Activated CD8-positive, alpha-beta T cell treated with anti-CD3 and anti-CD28 coated beads for 36 hours (primary cell): ENCODE measurements around the gene RPS6KA5. TPM values are rescaled to one million over a fixed set of nuclear protein-coding genes. Genes with fewer than 3 reads are reported as not detected.

Experiments used
- ATAC-seq: fragments of 200-7000 bp; cut with Tn5 transposase; one replicate; pipeline ENCODE4 v1.10.0; 2021; ENCODE audit warnings: mild to moderate bottlenecking, moderate library complexity
- CTCF ChIA-PET: fragments of 350-600 bp; sonication (Branson Sonifier 250); formaldehyde crosslinking; loops from one replicate; lab custom pipeline; 2021; ENCODE audit warnings: antibody characterized with exemption; lab: Charles Lee
- POLR2A ChIA-PET: fragments of 350-600 bp; sonication (Branson Sonifier 250); formaldehyde crosslinking; loops from one replicate; lab custom pipeline; 2021; ENCODE audit warnings: antibody characterized with exemption; lab: Charles Lee
- DNase-seq: peaks from one replicate; pipeline ENCODE4 v3.0.0-alpha.2; 2020
- H3K27ac Mint-ChIP-seq: one replicate; pipeline ENCODE4 v1.8.0; 2021; ENCODE audit warnings: mild to moderate bottlenecking, mixed read lengths
- H3K27me3 Mint-ChIP-seq: one replicate; pipeline ENCODE4 v1.8.0; 2021; ENCODE audit warnings: mixed read lengths
- H3K36me3 Mint-ChIP-seq: one replicate; pipeline ENCODE4 v1.8.0; 2021; ENCODE audit warnings: low read depth, mixed read lengths
- H3K4me1 Mint-ChIP-seq: one replicate; pipeline ENCODE4 v1.8.0; 2021; ENCODE audit warnings: low read depth, mixed read lengths
- H3K4me3 Mint-ChIP-seq: one replicate; pipeline ENCODE4 v1.8.0; 2021; ENCODE audit warnings: mild to moderate bottlenecking, moderate library complexity, mixed read lengths
- H3K9me3 Mint-ChIP-seq: one replicate; pipeline ENCODE4 v1.8.0; 2021; ENCODE audit warnings: mixed read lengths
- CTCF ChIP-seq: fragments of 200-600 bp; IDR thresholded peaks from one replicate; pipeline ENCODE4 v1.8.0; 2022; ENCODE audit warnings: antibody characterized with exemption, mild to moderate bottlenecking
- intact Hi-C: fragments of 100-400 bp; cut with micrococcal nuclease; formaldehyde crosslinking; loops from one replicate; pipeline ENCODE4 v1.10.0; 2022
- total RNA-seq, 2 experiments: library from RNA; stranded (reverse); gene quantifications; one replicate each; pipeline ENCODE4 v1.2.3, GENCODE V29; 2021

RPS6KA5 gene
- total RNA-seq, 2 experiments from 2014 or later = 12.8 to 12.9 TPM

- ATAC-seq (no peak), DNase-seq (no peak)
- Mint-ChIP-seq H3K9me3 (peaks cover 6% of the 10 kb centered on the region), H3K4me3 (no peak overlapping the region), H3K27me3 (no peaks in the 10 kb centered on the region), H3K36me3 (peaks cover 21% of the 10 kb centered on the region), H3K4me1 (peaks cover 41% of the 10 kb centered on the region), H3K27ac (no peak overlapping the region)
- POLR2A ChIA-PET = interaction anchor here (1.2 kb wide), 1 partner anchor 163 kb away, joined by 3 read pairs; no protein-coding TSS in a partner anchor
- CTCF ChIA-PET = interaction anchor here (0.9 to 5.3 kb wide), 4 partner anchors 23 to 213 kb away, joined by 3 to 27 read pairs (median 4); no protein-coding TSS in a partner anchor
- TF ChIP-seq CTCF = no peak
- intact Hi-C loops = loop anchor here (5.0 kb wide), 1 partner anchor 59 kb away; no protein-coding TSS in a partner anchor
These were observed 93.9 kb downstream of the RPS6KA5 start for GRCh38 chr14:90966493-90966892.

- ChIA-PET POLR2A (no interaction called here), CTCF (interaction anchor here (0.9 to 5.3 kb wide), 5 partner anchors 22 to 213 kb away, joined by 3 to 27 read pairs (median 3); partner anchors contain the start of gene DGLUCY)
- H3K4me1 Mint-ChIP-seq = peaks cover 38% of the 10 kb centered on the region
- intact Hi-C loops = loop anchor here (5.0 kb wide), 1 partner anchor 58 kb away; no protein-coding TSS in a partner anchor
- no peaks in the 10 kb centered on the region for H3K27me3 Mint-ChIP-seq
- DNase-seq (no peak), ATAC-seq (no peak)
- H3K27ac Mint-ChIP-seq = no peak overlapping the region
- peaks cover 6% of the 10 kb centered on the region for H3K9me3 Mint-ChIP-seq
- H3K36me3 Mint-ChIP-seq = peaks cover 18% of the 10 kb centered on the region
- TF ChIP-seq CTCF = no peak
- no peak overlapping the region for H3K4me3 Mint-ChIP-seq
These were observed 94.7 kb downstream of the RPS6KA5 start for GRCh38 chr14:90965765-90966164.

- POLR2A ChIA-PET = no interaction called here
- intact Hi-C loops = no loop called here
- TF ChIP-seq CTCF = no peak
- no peak for DNase-seq
- CTCF ChIA-PET = interaction anchor here (1.5 kb wide), 1 partner anchor 11 kb away, joined by 4 read pairs; no protein-coding TSS in a partner anchor
- H3K27me3 Mint-ChIP-seq = no peaks in the 10 kb centered on the region
- peaks cover 23% of the 10 kb centered on the region for H3K36me3 Mint-ChIP-seq
- no peak for ATAC-seq
- no peak overlapping the region for H3K27ac Mint-ChIP-seq
- peaks cover 8% of the 10 kb centered on the region for H3K9me3 Mint-ChIP-seq
- H3K4me3 Mint-ChIP-seq = no peak overlapping the region
- peaks cover 18% of the 10 kb centered on the region for H3K4me1 Mint-ChIP-seq
These were observed 97.1 kb downstream of the RPS6KA5 start for GRCh38 chr14:90963343-90963742.

GRCh38 chr14:90962505-90963109, 97.8 kb downstream of the RPS6KA5 start:
- no peak overlapping the region for H3K4me3 Mint-ChIP-seq
- H3K4me1 Mint-ChIP-seq = peaks cover 12% of the 10 kb centered on the region
- POLR2A ChIA-PET = no interaction called here
- H3K27me3 Mint-ChIP-seq = no peaks in the 10 kb centered on the region
- peaks cover 3% of the 10 kb centered on the region for H3K9me3 Mint-ChIP-seq
- H3K27ac Mint-ChIP-seq = no peak overlapping the region
- no peak for DNase-seq
- no peak for ATAC-seq
- CTCF ChIA-PET = no interaction called here
- TF ChIP-seq CTCF = no peak
- intact Hi-C loops = no loop called here
- peaks cover 20% of the 10 kb centered on the region for H3K36me3 Mint-ChIP-seq

- Mint-ChIP-seq H3K4me1 (peaks cover 10% of the 10 kb centered on the region), H3K27ac (no peak overlapping the region), H3K27me3 (no peaks in the 10 kb centered on the region), H3K36me3 (peaks cover 27% of the 10 kb centered on the region), H3K9me3 (peaks cover 11% of the 10 kb centered on the region), H3K4me3 (no peak overlapping the region)
- TF ChIP-seq CTCF = no peak
- ATAC-seq (no peak), DNase-seq (no peak)
- CTCF ChIA-PET = interaction anchor here (1.1 to 3.8 kb wide), 2 partner anchors 58 to 154 kb away, joined by 3 to 14 read pairs; no protein-coding TSS in a partner anchor
- intact Hi-C loops = no loop called here
- POLR2A ChIA-PET = no interaction called here
These were observed 99.6 kb downstream of the RPS6KA5 start for GRCh38 chr14:90960818-90961217.
